ENCODE measurements around the gene PSMD4. TPM values are rescaled to one million over a fixed set of nuclear protein-coding genes. Genes with fewer than 3 reads are reported as not detected.
"Not testable (repeated sequence)": the region's sequence is repeated elsewhere in the genome, so short reads cannot be mapped to it uniquely, and the experiment has no call there.

PSMD4 gene
- 138 TPM for total RNA-seq
- long read RNA-seq, transcript PSMD4-201 (10 exons, 1,333 nt): minor isoform, 14 of 313 reads
- long read RNA-seq, transcript PSMD4-202 (10 exons, 1,350 nt): major isoform, 267 of 313 reads
- long read RNA-seq, partial matches to known transcripts: 6 of 313 reads
- long read RNA-seq, other reads (novel, unspliced or antisense): 26 of 313 reads

- ATAC-seq (ENCODE audit: poor library complexity) (peak; percentile 99), DNase-seq (peak; percentile 96)
- intact Hi-C loops (cut with DNase I): no loop called here
Observed at GRCh38 chr1:151254217-151255213, at the start of gene PSMD4. TSS of gene PSMD4 (plus strand) at chr1:151254734. CDS start at chr1:151254783, 49 bp downstream.

GRCh38 chr1:151205381-151205965 is 49.1 kb upstream of the PSMD4 start:
- intact Hi-C loops (cut with DNase I); ATAC-seq (ENCODE audit: poor library complexity); DNase-seq: not testable (repeated sequence)

DNA sequence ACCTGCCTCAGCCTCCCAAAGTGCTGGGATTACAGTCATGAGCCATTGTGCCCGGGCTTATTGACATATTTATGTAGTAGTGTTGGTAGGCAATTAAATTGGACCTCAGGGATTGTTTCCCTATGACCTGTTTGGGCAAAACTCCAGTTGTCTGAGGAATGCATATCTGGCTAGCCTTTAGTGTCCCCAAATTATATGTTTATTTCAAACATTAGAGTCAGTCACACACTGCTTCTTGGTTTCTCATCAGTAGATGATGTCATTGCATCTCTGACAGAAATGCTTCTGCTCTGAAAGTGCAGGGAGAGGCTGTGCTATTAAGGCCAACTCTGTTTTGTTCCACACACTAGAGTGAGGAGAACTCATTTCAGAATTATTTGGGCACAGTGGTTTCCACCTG is 43.7 kb upstream of the PSMD4 start:
- no peak for DNase-seq
- no peak for ATAC-seq (ENCODE audit: poor library complexity)
- intact Hi-C loops (cut with DNase I): no loop called here

DNA sequence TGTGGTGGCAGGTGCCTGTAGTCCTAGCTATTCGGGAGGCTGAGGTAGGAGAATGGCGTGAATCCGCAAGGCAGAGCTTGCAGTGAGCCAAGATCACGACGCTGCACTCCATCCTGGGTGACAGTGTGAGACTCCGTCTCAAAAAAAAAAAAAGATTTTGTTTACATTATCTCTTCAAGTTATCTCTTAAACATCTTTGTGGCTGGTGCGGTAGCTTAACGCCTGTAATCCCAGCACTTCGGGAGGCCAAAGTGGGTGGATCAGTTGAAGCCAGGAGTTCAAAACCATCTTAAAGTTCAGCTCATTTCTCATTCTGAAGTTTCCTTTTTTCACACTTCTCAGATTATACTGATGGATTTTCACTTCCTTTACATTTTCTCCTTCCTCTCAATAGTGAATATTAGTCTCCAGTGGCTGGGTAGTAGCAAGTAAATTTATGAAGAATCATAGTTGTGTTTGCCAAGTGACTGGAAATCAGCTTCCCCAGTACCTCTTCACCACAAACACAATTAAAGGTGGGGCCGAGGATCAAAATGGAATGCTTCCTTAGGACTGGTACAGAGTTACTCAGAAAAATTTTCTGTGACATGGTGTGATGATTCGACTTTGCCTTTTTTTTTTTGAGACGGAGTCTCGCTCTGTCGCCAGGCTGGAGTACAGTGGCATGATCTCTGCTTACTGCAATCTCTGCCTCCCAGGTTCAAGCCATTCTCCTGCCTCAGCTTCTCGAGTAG is 42.4 kb upstream of the PSMD4 start:
- intact Hi-C loops (cut with DNase I): no loop called here
- DNase-seq: no peak
- no peak for ATAC-seq (ENCODE audit: poor library complexity)

GRCh38 chr1:151213560-151213959 is 41.0 kb upstream of the PSMD4 start:
- intact Hi-C loops (cut with DNase I): no loop called here
- ATAC-seq (ENCODE audit: poor library complexity): no peak
- no peak for DNase-seq

DNA sequence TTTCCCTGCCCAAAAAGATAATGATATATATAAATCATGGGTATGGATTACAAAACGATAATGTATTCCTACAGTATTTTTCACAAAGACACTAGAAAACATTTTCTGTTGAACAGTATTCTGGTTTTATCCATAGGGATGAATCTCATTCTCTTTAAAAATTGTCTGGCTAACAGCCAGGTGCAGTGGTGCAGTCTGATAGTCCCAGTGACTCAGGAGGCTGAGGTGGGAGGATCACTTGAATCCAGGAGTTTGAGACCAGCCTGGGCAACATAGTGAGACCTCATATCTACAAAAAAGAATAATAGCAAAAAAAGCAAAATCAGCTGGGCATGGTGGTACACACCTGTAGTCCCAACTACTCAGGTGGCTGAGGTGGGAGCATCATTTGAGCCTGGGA is 32.9 kb upstream of the PSMD4 start:
- intact Hi-C loops (cut with DNase I): no loop called here
- DNase-seq (no peak), ATAC-seq (ENCODE audit: poor library complexity) (no peak)

GRCh38 chr1:151222130-151222529 is 32.4 kb upstream of the PSMD4 start:
- intact Hi-C loops (cut with DNase I): no loop called here
- peak; percentile 54 for ATAC-seq (ENCODE audit: poor library complexity)
- DNase-seq: no peak

- ATAC-seq (ENCODE audit: poor library complexity): no peak
- intact Hi-C loops (cut with DNase I): no loop called here
- no peak for DNase-seq
Observed at GRCh38 chr1:151235235-151235634, 19.3 kb upstream of the PSMD4 start.

- ATAC-seq (ENCODE audit: poor library complexity) (no peak), DNase-seq (no peak)
- intact Hi-C loops (cut with DNase I): no loop called here
Observed at GRCh38 chr1:151237678-151238466, 16.7 kb upstream of the PSMD4 start.

- no peak for ATAC-seq (ENCODE audit: poor library complexity)
Observed at GRCh38 chr1:151238467-151238739, 16.1 kb upstream of the PSMD4 start.

DNA sequence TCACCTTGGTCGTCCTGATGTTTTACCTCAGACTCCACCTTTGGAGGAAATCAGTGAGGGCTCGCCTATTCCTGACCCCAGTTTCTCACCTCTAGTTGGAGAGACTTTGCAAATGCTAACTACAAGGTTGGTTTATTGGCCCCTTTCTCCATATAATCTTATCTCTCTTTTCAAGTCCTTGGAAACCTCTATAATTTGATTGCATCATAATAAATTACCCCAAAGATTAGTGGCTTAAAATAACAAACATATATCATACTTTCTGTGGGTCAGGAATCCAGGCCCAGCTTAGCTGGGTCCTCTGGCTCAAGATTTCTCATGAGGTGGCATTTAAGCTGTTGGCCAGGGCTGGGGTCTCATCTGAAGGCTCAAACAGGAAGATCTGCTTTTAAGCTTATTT is 12.1 kb upstream of the PSMD4 start:
- ATAC-seq (ENCODE audit: poor library complexity) (no peak), DNase-seq (no peak)
- intact Hi-C loops (cut with DNase I): no loop called here

More at GRCh38 chr1:151238467-151238739, 16.1 kb upstream of the PSMD4 start:
- no peak for DNase-seq
- intact Hi-C loops (cut with DNase I): no loop called here

- DNase-seq (no peak), ATAC-seq (ENCODE audit: poor library complexity) (no peak)
- intact Hi-C loops (cut with DNase I): no loop called here
Observed at GRCh38 chr1:151243683-151244216, 10.8 kb upstream of the PSMD4 start.

GRCh38 chr1:151246786-151247185 is 7.7 kb upstream of the PSMD4 start:
- intact Hi-C loops (cut with DNase I): no loop called here
- no peak for ATAC-seq (ENCODE audit: poor library complexity)
- DNase-seq: no peak

DNA sequence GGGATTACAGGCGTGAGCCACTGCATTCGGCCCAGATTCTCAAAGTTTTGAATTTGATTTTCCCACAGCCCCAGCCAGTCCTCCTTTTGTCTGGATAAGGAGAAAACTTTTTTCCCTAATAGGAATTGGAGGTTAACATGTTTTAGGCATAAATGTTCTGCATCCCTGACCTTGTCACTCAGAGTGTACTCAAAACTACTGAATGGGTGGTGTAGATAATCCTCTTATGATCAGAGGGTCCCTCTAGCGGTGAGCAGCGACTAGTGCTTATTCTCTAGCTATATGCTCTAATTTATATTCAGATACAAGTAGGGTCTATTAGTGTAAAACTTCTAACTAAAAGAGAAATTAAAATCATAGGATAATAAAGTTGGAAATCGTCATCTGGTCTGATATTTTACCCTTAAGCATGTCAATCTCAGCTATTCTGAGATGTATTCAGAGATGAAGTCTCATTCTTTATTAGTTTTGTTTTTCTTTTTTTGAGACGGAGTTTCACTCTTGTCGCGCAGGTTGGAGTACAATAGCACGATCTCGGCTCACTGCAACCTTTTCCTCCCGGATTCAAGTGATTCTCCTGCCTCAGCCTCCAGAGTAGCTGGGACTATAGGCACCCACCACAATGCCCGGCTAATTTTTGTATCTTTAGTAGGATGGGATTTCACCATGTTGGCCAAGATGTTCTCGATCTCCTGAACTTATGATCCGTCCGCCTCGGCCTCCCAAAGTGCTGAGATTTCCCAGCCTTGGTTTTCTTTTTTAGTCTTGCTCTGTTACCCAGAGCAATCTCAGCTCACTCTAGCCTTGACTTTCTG is 2.7 kb upstream of the PSMD4 start:
- peak; percentile 75 for DNase-seq
- intact Hi-C loops (cut with DNase I): loop anchor here (2.0 kb wide), 1 partner anchor 57 kb away; no protein-coding TSS in a partner anchor
- ATAC-seq (ENCODE audit: poor library complexity): peak; percentile 50

DNA sequence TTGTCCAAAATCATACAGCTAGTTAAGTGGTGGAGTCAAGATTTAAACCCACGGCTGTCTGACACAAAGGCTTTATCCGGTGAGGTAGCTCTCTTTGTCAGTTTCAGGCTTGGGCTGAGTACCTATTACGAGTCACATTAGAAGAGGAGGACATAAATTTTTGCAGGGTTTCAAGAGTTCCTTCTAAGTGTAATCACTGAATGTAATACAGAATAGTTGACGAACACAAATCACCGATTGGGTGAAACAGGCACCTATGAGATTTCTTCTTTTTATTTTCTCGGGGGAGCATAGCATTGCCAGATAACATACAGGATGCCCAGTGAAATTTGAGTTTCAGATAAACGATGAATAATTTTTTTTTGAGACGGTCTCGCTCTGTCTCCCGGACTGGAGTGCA is 847 bp downstream of the PSMD4 start:
- DNase-seq (no peak), ATAC-seq (ENCODE audit: poor library complexity) (no peak)
- intact Hi-C loops (cut with DNase I): no loop called here

GRCh38 chr1:151259351-151259750 is 4.8 kb downstream of the PSMD4 start:
- ATAC-seq (ENCODE audit: poor library complexity) (no peak), DNase-seq (no peak)
- intact Hi-C loops (cut with DNase I): no loop called here

GRCh38 chr1:151265446-151266236 is 11.1 kb downstream of the PSMD4 start:
- ATAC-seq (ENCODE audit: poor library complexity): no peak
- no peak for DNase-seq
- intact Hi-C loops (cut with DNase I): no loop called here

Measured in Right ventricle myocardium superior (tissue), 1 donor.